Placental epithelial cell (primary cell): Measurements from ENCODE around the gene NPY1R. TPM values are rescaled to one million over a fixed set of nuclear protein-coding genes. Genes with fewer than 3 reads are reported as not detected.

Experiments used
- total RNA-seq: library from RNA; depleted of rRNA; stranded (reverse); fragments of >200 nt; gene quantifications from 2 replicates; pipeline ENCODE4 v1.2.3, GENCODE V29; 2012

The NPY1R gene
- total RNA-seq = not detected in 2 replicates

DNA sequence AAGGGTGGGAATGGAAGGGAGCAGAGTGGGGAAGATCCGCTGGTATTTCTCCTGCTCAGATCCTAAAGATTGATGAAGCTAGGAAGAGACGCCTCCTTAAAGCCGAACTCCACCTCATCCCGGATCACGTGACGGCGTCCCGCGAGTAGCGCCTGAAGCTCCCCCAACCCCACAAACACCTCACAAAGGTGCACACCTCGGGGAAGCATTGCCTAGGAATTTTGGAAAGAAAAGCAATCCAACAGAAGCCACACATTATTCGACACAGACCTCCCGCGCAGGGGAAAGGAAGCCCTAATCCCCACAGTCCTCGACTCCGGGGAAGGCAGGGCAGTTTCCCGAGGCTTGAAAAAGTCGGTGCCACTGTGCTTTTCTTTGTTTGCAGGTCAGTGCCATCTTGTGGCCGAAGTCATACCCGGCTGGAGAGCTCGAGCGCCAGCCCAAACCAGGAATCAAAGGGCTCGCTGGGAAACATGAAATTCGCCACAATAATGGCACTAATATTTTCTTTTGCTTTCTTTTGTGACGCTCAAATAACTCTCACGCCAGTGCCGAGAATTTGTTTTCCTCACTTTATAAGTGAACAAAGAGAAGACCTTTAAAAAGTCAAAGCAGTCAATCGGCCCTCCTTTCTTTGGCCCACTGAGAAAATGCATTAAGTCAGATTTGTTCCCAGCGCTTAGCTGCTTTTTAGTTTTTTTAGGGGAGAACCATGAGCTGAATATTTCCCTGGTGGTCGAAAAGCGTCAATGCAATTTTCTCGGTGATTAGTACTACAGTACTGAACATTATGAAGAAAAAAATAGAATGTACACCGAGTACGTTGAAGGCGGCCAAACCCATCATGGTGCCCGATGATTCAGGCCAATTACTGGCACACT is at the start of gene NPY1R:
Gene NPY1R, minus strand, starts transcription at position 71 of the 881 bp plus-strand sequence. CDS start 6,042 bp downstream, outside the sequence.

DNA sequence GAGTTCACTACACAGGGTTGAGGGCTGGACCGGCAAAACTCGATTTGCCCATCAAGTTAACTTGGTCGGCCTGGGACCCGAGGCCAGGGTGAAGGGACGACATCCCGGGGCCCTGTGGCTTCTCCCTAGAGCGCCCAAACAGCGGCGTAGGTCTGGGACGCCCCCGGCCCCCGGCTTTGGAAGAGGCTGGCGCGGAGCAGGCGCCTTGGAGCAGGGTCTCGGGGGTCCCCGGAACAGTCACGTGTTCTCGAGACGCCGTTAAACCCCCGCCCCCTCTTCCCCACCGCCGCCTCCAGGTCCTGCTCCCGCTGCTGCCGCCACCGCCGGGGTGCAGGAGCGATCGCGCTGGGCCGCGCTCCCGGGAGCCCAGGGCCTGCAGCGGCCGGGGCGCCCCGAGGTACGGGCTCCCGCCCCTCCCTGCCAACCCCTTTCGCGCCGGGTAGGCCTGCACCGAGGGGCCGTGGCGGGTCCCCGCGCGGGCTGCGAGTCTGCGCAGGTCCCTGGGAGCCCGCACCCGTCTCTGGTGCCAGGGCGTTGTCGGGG is 11.3 kb upstream of the NPY1R start, which contains the start of gene NPY5R:
Gene NPY5R, plus strand, starts transcription at position 289 of the 543 bp plus-strand sequence. CDS start 6,382 bp downstream, outside the sequence.

Other genes starting within 250 kb of the NPY1R start
- gene NAF1, start 165.7 kb downstream of the NPY1R start, total RNA-seq = 5.9 and 9.9 TPM in 2 replicates
- gene NPY5R, start 11.3 kb upstream of the NPY1R start, total RNA-seq = not detected in 2 replicates
- not detected in 2 replicates for gene TKTL2, start 141.2 kb upstream of the NPY1R start, total RNA-seq
- gene TMA16, start 162.1 kb upstream of the NPY1R start, total RNA-seq = 16.5 and 21.3 TPM in 2 replicates